Sigmoid colon (tissue), 4 donors: Measurements from ENCODE around the gene AHNAK2.

ENCODE experiments used
- CTCF ChIP-seq, 4 experiments: fragments of 450-650 bp in 3 of 4; fragments of 200-600 bp in 1 of 4; IDR thresholded peaks; one replicate each; pipeline ENCODE4 v1.5.1; 2016 to 2019; ENCODE audit warnings: antibody characterized with exemption in 4 of 4, mild to moderate bottlenecking in 3 of 4, moderate library complexity in 2 of 4
- EP300 ChIP-seq, 4 donors: sonication (generic); formaldehyde crosslinking; IDR thresholded peaks; one replicate each; pipeline ENCODE4 v1.6.1; 2017; ENCODE audit warnings: antibody characterized with exemption in 4 of 4
- POLR2A ChIP-seq, 2 donors: fragments of 450-650 bp; IDR thresholded peaks; one replicate each; pipeline ENCODE4 v1.6.1; 2016; ENCODE audit warnings: antibody characterized with exemption in 2 of 2, mild to moderate bottlenecking in 2 of 2, moderate library complexity in 2 of 2
- POLR2AphosphoS5 ChIP-seq, 4 donors: sonication (generic); formaldehyde crosslinking; IDR thresholded peaks; one replicate each; pipeline ENCODE4 v1.6.1; 2017; ENCODE audit warnings: antibody characterized with exemption in 4 of 4

DNA sequence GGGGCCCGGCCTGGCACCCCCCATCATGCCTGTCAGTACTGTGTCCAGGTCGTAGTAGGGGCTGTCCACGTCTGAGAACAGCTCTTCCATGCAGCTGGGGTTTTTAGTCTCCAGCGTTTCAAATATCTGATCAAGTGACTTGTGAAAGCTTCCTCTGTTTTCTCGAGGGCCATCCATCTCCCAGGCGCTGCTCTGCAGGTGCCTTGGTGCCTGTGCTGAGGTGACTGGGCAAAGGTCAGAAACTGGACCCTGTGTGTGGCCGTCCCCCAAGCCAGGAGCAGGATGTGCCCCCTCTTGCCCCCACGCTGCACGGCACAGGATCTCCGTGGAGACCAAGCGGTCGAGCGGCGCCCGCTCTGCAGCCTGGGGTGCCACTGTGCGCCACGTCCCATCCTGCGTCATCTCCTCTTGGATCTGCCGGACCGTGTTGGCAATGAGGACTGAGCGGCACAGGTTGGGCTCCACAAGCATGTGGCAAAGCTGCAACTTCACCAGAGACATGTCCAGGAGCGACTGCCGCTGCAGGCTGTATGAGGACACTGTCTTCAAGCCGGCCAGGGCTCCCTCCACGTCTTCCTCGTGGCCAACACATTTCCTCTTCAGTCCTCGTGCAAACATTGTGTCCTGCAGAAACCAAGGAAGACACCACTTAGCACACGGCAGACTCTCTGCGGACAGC lies 33.3 kb upstream of the AHNAK2 start:
- no peak for TF ChIP-seq POLR2A (IDR thresholded peaks at IDR 0.05)
- no peak for TF ChIP-seq CTCF (IDR thresholded peaks at IDR 0.05)
- TF ChIP-seq EP300 (IDR thresholded peaks at IDR 0.05): no peak
- TF ChIP-seq POLR2AphosphoS5 (IDR thresholded peaks at IDR 0.05): no peak
